Epithelial cell of alveolus of lung (primary cell): Measurements from ENCODE around the gene RITA1. TPM values are rescaled to one million over a fixed set of nuclear protein-coding genes. Genes with fewer than 3 reads are reported as not detected.

Source experiments
- total RNA-seq: library from RNA; depleted of rRNA; stranded (reverse); fragments of >200 nt; gene quantifications from 2 replicates; pipeline ENCODE4 v1.2.1, GENCODE V29; 2015

RITA1 gene, protein sequence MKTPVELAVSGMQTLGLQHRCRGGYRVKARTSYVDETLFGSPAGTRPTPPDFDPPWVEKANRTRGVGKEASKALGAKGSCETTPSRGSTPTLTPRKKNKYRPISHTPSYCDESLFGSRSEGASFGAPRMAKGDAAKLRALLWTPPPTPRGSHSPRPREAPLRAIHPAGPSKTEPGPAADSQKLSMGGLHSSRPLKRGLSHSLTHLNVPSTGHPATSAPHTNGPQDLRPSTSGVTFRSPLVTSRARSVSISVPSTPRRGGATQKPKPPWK
- 18.2 and 27.3 TPM in 2 replicates for total RNA-seq

DNA sequence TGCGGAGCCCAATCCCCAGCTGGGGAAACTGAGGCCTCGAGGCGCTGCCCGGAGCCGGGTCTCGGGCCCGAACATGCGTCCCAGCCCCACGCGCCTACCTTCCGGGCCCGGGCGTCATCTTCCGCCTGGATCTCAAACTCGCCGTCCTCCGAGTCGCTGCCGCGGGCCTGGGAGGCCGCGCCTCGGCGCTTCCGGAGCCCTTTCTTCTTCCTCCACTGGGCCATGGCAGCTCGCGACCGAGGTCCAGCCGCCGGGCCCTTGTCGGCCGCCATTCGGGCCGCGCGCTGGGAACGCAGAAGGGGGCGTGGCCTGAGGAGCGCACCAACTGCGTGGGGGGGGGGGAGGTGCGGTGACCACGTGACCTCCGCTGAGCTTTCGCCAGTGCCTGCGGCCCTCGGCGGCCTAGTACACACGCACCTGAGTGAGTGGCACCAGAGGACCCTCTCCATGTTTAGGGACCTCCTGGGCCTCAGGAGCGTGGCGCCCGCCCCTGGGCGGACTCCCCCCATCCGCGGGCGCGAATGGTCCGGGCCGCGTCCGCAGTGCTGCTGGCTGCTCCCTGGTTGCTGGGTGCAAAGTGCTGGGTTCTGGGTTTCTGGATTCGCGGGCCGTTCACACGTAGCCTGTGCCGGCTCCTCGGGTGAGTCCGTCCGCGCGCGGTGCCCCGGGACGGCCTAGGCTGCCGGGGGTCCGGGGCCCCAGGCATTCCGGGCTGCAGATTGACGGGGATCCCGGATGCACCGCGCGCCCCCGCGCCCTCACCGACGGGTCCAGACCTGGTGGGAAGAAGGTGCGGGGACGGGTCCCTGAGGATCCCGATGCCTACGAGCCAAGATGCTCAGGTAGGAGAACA lies at the start of gene RITA1, which contains the start of gene DDX54:
Gene RITA1, plus strand, starts transcription at position 542 of the 853 bp plus-strand sequence. CDS start 1,026 bp downstream, outside the sequence.
Gene DDX54, minus strand, starts transcription at position 299 of the 853 bp plus-strand sequence. Its CDS starts 27 bp downstream, at position 272.

GRCh38 chr12:113149361-113150150 lies 36.0 kb upstream of the RITA1 start, which contains the start of gene CFAP73:
CFAP73 (plus strand) TSS chr12:113149724; CDS start chr12:113149858, 134 bp downstream.

GRCh38 chr12:113221181-113221996 lies 35.9 kb downstream of the RITA1 start, which contains the start of gene TPCN1:
TPCN1 (plus strand) TSS chr12:113221464; CDS start chr12:113226853, 5,389 bp downstream.

Other genes starting within 250 kb of the RITA1 start
- gene OAS3, start 247.2 kb upstream of the RITA1 start, total RNA-seq, result 1.4 and 16.4 TPM in 2 replicates
- 2.2 TPM in 1 of 2 replicates, not detected in the other for gene OAS2, start 207.2 kb upstream of the RITA1 start, total RNA-seq
- gene DTX1, start 129.0 kb upstream of the RITA1 start, total RNA-seq, result 0.39 TPM in 1 of 2 replicates, not detected in the other
- not detected in 2 replicates for gene RASAL1, start 50.0 kb upstream of the RITA1 start, total RNA-seq
- not detected in 2 replicates for gene CFAP73, start 36.0 kb upstream of the RITA1 start, total RNA-seq
- 42.3 and 56.8 TPM in 2 replicates for gene DDX54, start 243 bp upstream of the RITA1 start, total RNA-seq
- 30.3 and 34.6 TPM in 2 replicates for gene TPCN1, start 35.7 kb downstream of the RITA1 start, total RNA-seq
- 14.7 and 17.1 TPM in 2 replicates for gene SLC8B1, start 149.4 kb downstream of the RITA1 start, total RNA-seq
- 39.2 and 68.9 TPM in 2 replicates for gene PLBD2, start 172.9 kb downstream of the RITA1 start, total RNA-seq
- gene SDS, start 218.2 kb downstream of the RITA1 start, total RNA-seq, result not detected in 2 replicates
- 1.8 and 7.8 TPM in 2 replicates for gene SDSL, start 236.7 kb downstream of the RITA1 start, total RNA-seq